8988T (cell line): ENCODE data around the gene OSBPL10.
"Not testable (repeated sequence)": the region's sequence is repeated elsewhere in the genome, so short reads cannot be mapped to it uniquely, and the experiment has no call there.

Experiments
- DNase-seq: peaks from one replicate; pipeline ENCODE4 v3.0.0; 2011

OSBPL10 gene

DNA sequence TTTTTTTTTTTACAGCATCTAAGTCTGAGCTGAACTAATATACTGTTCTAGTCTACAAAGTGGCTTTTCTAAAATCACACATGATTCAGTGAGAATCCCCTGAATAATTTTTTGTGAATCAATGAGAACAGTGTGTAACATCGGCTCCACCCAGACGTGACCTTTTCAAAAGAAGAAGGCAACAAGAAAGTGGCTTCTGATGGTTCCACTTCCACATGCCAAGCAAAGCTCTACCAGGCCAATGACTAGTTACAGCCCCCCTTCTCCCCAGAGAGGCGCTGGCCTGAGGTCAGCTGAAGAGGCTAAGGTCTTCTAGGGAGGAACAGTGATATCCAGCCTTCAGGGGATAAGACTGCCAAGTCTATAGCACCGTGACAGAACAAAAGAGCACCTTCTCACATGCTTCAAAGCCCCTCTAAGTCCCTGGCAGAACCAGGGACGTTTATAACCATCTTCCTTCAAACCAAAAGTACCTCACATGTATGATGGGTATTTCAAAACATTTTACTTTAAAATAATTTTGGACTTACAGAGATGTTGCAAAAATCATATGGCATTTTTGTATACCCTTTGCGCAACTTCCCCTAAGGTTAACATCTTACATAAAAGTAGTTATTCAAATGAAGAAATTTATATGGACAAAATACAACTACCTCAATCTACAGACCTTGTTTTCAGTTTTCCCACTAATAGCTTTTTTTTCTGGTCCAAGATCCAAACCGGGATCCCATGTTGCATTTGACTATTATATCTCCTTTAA, 177.9 kb downstream of the OSBPL10 start:
- no peak for DNase-seq

- DNase-seq = no peak
Observed at GRCh38 chr3:31800436-31800835, 180.6 kb downstream of the OSBPL10 start.

GRCh38 chr3:31798840-31799239, 182.2 kb downstream of the OSBPL10 start:
- no peak for DNase-seq

GRCh38 chr3:31793821-31794220, 187.2 kb downstream of the OSBPL10 start:
- no peak for DNase-seq

DNA sequence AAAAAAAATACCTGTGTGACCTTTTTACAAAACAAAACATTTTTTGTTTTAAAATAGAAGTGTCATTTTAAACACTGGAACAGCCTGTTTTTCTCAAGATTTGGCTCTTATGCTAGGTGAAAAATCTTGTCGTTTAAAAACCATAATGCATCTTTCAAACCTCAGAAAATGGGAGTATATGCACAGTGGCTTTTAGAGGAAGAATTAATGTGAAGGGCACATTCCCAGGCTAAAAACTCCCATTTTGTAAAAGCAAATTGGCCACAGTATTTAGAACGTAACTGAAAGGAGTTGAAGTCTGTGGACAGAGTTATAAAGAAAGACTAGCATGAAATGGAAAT, 190.0 kb downstream of the OSBPL10 start:
- DNase-seq = no peak

DNA sequence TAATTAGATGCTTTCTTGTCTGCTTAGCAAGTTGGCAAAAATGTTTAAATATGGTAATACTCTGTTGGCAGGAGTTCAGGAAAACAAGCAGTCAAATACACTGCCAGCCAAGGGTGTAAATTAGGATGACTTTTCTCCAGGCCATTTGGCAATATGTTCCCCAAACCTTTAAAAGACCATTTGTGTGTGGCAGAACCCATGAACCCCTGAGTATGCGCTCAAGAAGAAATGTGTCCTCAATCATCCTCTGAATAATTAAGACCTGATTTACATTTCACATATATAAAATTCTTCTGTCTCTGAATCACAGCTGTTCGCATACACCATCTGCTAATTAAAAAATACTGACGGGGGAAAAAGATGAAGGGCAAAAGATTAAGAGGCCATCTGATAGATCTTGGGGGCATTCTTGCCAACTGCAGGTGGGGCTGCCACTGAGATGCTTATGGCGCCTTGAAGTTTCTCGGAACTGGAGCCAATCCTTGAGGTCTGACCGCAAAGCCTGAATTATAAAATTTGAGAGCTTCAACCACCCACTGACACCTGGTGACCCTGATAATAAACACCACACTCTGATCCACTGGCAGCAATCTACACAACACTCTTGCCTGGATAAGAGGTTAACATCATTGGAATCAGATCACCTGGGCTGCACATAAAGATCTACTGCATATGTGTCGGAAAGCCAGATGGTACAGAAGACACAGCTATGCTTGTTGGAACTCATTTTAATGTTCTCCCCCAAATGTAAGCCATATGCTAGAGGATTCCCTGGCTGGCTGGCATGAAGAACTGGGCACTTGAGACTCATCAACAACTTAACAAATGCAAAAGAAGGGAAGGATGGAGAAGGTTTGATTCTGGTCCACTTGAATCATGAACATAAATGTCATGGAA, 190.6 kb downstream of the OSBPL10 start:
- no peak for DNase-seq

GRCh38 chr3:31789429-31789828, 191.6 kb downstream of the OSBPL10 start:
- DNase-seq = no peak

DNA sequence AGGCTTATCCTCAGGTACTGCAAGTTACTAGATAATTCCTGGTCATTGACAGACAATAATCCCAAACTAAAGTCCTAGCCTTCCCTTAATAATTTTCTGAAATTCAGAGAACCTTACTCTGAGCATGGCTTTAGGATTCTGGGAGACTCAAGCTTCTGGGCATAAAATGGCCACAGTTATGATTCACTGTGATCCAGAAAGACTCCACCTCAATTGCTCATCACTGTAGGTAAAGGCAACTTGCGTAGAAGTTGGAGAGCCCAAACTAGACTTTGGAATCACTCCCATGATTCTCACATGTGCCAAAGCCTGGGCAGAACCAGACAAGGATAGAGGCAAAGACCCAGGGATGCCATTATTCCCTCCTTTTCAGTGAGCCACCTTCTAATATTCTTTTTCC, 195.3 kb downstream of the OSBPL10 start:
- no peak for DNase-seq

DNA sequence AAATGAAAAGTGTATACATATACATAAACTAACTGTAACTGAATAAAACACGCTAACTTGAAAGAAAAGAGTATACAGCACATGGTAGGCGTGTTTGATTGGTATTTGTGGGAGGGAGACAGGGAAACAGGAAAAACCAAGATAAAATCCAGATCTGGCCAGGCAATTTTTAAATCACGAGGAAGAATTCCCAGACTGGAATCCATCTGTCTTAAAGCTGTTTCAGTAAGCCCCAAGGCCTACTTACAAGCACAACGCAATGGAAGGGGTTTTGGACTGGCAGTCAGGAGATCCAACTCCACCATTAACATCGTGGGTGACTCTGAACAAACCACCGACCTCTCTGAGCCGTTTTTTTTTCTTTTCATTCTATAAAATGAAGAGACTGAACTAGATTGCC, 195.8 kb downstream of the OSBPL10 start:
- DNase-seq = no peak

GRCh38 chr3:31783851-31784250, 197.2 kb downstream of the OSBPL10 start:
- DNase-seq = not testable (repeated sequence)

- DNase-seq = not testable (repeated sequence)
Observed at GRCh38 chr3:31782306-31782705, 198.8 kb downstream of the OSBPL10 start.

DNA sequence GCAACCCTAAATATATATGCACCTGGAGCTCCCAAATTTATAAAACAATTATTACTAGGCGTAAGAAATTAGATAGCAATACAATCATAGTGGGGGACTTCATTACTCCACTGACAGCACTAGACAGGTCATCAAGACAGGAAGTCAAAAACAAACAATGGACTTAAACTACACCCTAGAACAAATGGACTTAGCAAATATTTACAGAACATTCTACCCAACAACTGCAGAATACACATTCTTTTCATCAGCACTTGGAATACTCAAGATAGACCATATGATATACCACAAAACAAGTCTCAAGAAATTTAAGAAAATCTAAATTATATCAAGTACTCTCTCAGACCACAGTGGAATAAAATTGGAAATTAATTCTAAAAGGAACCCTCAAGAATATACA, 201.5 kb downstream of the OSBPL10 start:
- DNase-seq = no peak

- DNase-seq = no peak
Observed at GRCh38 chr3:31777887-31778286, 203.2 kb downstream of the OSBPL10 start.

GRCh38 chr3:31777092-31777491, 204.0 kb downstream of the OSBPL10 start:
- no peak for DNase-seq

DNA sequence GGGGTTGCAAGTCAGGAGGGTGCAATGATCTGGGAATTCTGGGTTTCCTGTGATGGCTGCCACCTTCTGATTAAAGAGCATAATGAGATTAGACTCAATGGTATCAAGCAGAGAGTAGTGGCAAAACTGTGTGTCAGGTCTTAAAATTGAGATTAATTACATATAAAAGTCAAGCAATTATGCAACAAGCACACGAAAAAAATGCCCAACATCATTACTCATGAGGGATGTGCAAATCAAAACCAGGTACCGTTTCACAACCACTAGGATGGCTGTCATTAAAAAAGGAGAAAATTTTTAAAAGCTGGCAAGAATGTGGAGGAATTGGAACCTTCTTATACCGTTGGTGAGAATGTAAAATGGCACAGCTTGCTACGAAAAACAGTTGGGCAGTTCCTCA, 205.0 kb downstream of the OSBPL10 start:
- DNase-seq = no peak

GRCh38 chr3:31775383-31775782, 205.7 kb downstream of the OSBPL10 start:
- DNase-seq = no peak

DNA sequence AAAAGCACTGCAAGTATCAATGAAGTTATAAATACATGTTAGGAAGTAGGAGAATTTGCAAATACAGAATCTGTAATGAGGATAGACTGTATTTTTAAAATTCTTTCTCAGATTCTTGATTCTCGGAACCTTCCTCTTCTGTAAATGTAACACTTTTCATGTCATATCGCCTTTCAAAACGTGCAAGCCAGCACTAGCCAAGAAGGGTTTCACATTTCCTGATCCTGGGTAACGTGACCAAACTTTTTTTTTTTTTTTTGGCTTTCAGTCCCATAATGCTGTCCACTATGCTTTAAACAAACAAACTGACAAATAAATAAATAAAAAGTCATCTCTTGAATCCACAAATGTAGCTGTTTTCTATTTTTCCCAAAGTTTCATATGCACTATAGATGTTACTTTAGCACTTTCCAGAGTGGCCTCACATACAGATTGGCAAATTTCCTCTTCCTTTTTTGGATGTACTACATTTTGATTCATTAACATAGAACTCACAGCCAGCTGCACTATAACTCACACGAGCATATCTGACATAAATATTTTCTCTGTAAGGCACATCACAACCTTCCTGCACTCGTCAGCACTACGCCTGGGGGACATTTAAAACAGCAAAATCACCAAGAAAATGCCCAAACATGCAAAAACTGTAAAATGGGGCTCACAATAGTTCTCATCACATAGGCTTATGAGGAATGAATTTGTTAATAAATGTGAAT, 208.1 kb downstream of the OSBPL10 start:
- no peak for DNase-seq

GRCh38 chr3:31772272-31772671, 208.8 kb downstream of the OSBPL10 start:
- no peak for DNase-seq

- no peak for DNase-seq
Observed at GRCh38 chr3:31770822-31771326, 210.2 kb downstream of the OSBPL10 start.

DNA sequence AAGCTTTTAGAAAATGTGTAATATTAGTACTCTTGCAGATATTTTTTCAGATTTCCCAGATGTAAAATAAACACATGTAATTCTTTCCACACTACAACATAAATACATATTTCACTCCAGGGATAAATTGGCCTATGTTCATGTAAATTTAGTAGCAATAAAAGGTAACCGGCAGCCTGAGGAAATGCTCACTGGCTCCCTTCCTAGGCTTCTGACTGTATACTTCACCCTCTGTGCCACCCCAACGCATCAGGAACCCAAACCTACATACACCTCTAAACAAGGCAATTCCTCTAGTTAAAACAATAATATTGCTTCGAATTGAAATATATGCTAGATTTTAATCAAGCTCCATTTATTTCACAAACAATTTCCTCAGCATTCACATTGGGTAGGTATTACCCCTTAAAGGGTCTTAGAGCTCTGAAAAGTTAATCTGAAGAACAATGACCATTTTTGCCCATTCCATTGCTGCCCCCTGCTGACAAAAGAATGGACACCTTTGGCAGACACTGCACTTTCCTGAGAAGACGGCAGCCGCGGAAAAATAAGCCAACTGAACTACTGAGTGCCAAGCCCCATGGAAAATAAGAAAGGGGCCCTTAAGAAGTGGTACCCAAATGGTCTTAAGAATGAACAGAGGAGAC, 212.5 kb downstream of the OSBPL10 start:
- DNase-seq = no peak

- no peak for DNase-seq
Observed at GRCh38 chr3:31767920-31768319, 213.1 kb downstream of the OSBPL10 start.

- DNase-seq = no peak
Observed at GRCh38 chr3:31766669-31767068, 214.4 kb downstream of the OSBPL10 start.

DNA sequence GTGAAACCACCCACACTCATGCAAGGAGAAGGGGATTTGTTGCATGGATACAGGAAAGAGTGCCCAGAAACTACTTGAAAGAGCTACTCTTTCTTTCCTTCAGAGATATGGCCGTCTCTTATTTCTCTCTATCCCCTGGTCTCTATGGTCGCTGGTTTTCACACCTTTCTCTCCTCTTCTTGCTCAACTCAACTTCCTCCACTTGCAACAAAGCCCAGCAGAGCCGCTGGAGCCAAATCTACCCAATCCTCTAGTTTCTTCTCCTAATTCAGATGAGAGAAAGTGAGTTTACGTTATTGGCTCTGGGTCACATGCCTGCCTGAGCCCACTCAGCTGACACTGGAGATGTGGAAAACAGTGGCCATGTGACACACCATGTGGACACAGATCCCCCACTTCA, 215.2 kb downstream of the OSBPL10 start:
- no peak for DNase-seq
